ENCODE measurements around the gene TSPAN9. TPM values are rescaled to one million over a fixed set of nuclear protein-coding genes. Genes with fewer than 3 reads are reported as not detected.

The TSPAN9 gene
- polyA plus RNA-seq, 3 donors: 0.15 to 0.34 (median 0.25) TPM

DNA sequence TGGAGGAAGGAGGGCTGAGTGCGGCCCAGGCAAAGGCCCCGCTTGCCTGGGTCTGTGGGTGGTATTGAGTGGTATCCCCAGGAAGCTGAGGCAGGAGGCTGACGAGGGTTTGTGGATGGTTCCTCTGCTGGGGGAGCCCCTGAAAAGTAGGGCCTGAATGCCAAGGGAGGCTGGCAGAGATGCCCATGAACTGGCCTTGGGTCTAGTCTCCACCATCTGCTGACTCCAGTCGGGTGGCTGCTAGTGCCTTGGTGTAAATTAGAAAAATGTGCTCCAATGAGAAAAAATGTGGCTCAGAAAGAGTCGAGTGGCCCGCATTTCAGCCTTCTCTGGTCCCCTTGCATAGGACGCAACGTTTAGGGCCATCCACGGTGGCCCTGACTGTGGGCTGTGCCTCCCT lies 232.6 kb downstream of the TSPAN9 start:
- peak overlapping the region in 1 of 7 donors; percentile 56 for H3K27ac Mint-ChIP-seq
- TF ChIP-seq, protein P1, sequence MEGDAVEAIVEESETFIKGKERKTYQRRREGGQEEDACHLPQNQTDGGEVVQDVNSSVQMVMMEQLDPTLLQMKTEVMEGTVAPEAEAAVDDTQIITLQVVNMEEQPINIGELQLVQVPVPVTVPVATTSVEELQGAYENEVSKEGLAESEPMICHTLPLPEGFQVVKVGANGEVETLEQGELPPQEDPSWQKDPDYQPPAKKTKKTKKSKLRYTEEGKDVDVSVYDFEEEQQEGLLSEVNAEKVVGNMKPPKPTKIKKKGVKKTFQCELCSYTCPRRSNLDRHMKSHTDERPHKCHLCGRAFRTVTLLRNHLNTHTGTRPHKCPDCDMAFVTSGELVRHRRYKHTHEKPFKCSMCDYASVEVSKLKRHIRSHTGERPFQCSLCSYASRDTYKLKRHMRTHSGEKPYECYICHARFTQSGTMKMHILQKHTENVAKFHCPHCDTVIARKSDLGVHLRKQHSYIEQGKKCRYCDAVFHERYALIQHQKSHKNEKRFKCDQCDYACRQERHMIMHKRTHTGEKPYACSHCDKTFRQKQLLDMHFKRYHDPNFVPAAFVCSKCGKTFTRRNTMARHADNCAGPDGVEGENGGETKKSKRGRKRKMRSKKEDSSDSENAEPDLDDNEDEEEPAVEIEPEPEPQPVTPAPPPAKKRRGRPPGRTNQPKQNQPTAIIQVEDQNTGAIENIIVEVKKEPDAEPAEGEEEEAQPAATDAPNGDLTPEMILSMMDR (IDR thresholded peaks at IDR 0.05): no peak
- H2AFZ ChIP-seq (ENCODE audit: insufficient read depth, low read depth, low read length, poor library complexity, severe bottlenecking): no peak overlapping the region
- no peak for DNase-seq
- no peaks in the 10 kb centered on the region for H4K20me1 ChIP-seq (ENCODE audit: insufficient read depth, low read length)
- no peaks in the 10 kb centered on the region for H3K4me1 Mint-ChIP-seq
- H3K9me3 ChIP-seq (replicated peaks in 1 of 2; ENCODE audit: control insufficient read depth in 1 of 2, insufficient read depth in 1 of 2, low read length in 2 of 2): no peaks in the 10 kb centered on the region
- no peaks in the 10 kb centered on the region for H3K4me1 ChIP-seq (ENCODE audit: control insufficient read depth in 1 of 2, insufficient read depth in 2 of 2, low read length in 2 of 2)
- peaks cover 0 to 3% of the 10 kb centered on the region in 2 donors for H3K27me3 ChIP-seq (ENCODE audit: control insufficient read depth in 2 of 2, insufficient read depth in 2 of 2, low read length in 2 of 2)
- no peak overlapping the region for H3K4me2 ChIP-seq (replicated peaks; ENCODE audit: extremely low read depth, low read length, poor library complexity, severe bottlenecking)
- no peak overlapping the region for H3K4me3 Mint-ChIP-seq
- peaks cover 6 to 10% (median 8%) of the 10 kb centered on the region in 3 donors for H3K27me3 Mint-ChIP-seq (ENCODE audit: low read depth in 3 of 3)
- no peaks in the 10 kb centered on the region for H3K36me3 Mint-ChIP-seq
- H3K79me2 ChIP-seq (ENCODE audit: insufficient read depth, low read length): no peaks in the 10 kb centered on the region
- no peaks in the 10 kb centered on the region for H3K36me3 ChIP-seq (replicated peaks in 1 of 2; ENCODE audit: control insufficient read depth in 1 of 2, insufficient read depth in 2 of 2, low read length in 2 of 2)
- H3K4me3 ChIP-seq (replicated peaks in 1 of 3; ENCODE audit: low read depth in 2 of 3, low read length in 3 of 3): no peak overlapping the region
- intact Hi-C loops (cut with micrococcal nuclease): loop anchor here in 1 of 2 donors (10.0 kb wide), 1 partner anchor 1015 kb away; the partner anchor contains the start of gene TIGAR
- H3K27ac ChIP-seq (ENCODE audit: low read depth in 1 of 2, low read length in 2 of 2): no peak overlapping the region
- WGBS (ENCODE audit: insufficient coverage): 90% methylated on average over 8 of the region's 9 CpGs
- no peaks in the 10 kb centered on the region for H3K9me3 Mint-ChIP-seq
- no peak overlapping the region for H3K9ac ChIP-seq (ENCODE audit: insufficient read depth, low read length, poor library complexity, severe bottlenecking)

DNA sequence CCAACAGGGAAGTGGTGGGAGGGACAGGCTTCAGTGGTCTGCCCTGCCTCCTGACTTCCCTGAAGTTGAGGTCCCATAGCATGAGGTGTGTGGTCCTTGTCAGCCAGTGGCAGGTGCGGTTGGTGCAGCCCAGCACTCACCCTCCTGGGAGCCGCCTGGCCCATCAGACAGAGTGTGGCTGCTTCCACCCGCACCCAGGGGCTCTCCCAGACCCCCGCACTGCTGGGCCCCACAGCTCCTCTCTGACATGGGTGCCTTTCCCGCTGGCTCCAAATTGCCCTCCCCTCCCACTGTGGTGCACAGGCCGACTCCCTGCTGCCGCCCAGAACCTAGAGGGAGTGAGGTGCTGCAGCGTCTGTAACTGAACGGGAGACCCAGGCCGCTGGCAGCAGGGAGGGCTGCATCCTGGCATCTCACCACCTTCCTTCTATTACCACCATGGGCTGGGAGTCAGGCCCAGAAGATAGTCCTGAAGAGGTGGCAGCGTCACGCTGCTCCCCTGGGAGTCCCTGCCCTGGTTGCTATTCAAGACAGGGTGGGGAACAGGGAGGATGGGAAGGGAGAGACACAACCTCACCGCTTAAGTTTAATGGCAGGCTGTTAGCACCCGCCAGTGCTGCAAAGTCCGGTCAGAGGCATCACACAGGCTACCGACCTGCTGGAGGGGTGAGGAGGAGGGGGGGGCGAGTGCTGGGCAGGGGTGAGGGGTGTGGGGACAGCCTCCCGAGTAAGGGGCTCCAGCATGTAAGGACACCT lies 233.3 kb downstream of the TSPAN9 start:
- H3K9me3 ChIP-seq (replicated peaks in 1 of 2; ENCODE audit: control insufficient read depth in 1 of 2, insufficient read depth in 1 of 2, low read length in 2 of 2): no peaks in the 10 kb centered on the region
- Mint-ChIP-seq H3K27ac (no peak overlapping the region), H3K4me3 (no peak overlapping the region), H3K36me3 (no peaks in the 10 kb centered on the region), H3K27me3 (ENCODE audit: low read depth in 3 of 3) (peaks cover 7 to 11% (median 8%) of the 10 kb centered on the region in 3 donors), H3K9me3 (no peaks in the 10 kb centered on the region), H3K4me1 (no peaks in the 10 kb centered on the region)
- H3K36me3 ChIP-seq (replicated peaks in 1 of 2; ENCODE audit: control insufficient read depth in 1 of 2, insufficient read depth in 2 of 2, low read length in 2 of 2): no peaks in the 10 kb centered on the region
- no peak overlapping the region for H3K4me2 ChIP-seq (replicated peaks; ENCODE audit: extremely low read depth, low read length, poor library complexity, severe bottlenecking)
- no peaks in the 10 kb centered on the region for H4K20me1 ChIP-seq (ENCODE audit: insufficient read depth, low read length)
- no peak for DNase-seq
- intact Hi-C loops (cut with micrococcal nuclease): no loop called here
- H3K4me3 ChIP-seq (replicated peaks in 1 of 3; ENCODE audit: low read depth in 2 of 3, low read length in 3 of 3): no peak overlapping the region
- no peak overlapping the region for H2AFZ ChIP-seq (ENCODE audit: insufficient read depth, low read depth, low read length, poor library complexity, severe bottlenecking)
- H3K27ac ChIP-seq (ENCODE audit: low read depth in 1 of 2, low read length in 2 of 2): no peak overlapping the region
- H3K27me3 ChIP-seq (ENCODE audit: control insufficient read depth in 2 of 2, insufficient read depth in 2 of 2, low read length in 2 of 2): peaks cover 0 to 3% of the 10 kb centered on the region in 2 donors
- no peaks in the 10 kb centered on the region for H3K79me2 ChIP-seq (ENCODE audit: insufficient read depth, low read length)
- 94% methylated on average over 16 of the region's 18 CpGs for WGBS (ENCODE audit: insufficient coverage)
- TF ChIP-seq, protein P1 (IDR thresholded peaks at IDR 0.05): no peak
- H3K4me1 ChIP-seq (ENCODE audit: control insufficient read depth in 1 of 2, insufficient read depth in 2 of 2, low read length in 2 of 2): no peaks in the 10 kb centered on the region
- no peak overlapping the region for H3K9ac ChIP-seq (ENCODE audit: insufficient read depth, low read length, poor library complexity, severe bottlenecking)
